Right cardiac atrium (tissue), 5 donors: ENCODE measurements around the gene ITPK1. TPM values are rescaled to one million over a fixed set of nuclear protein-coding genes. Genes with fewer than 3 reads are reported as not detected.

Experiments used
- ATAC-seq, 2 donors: fragments of 200-7000 bp; cut with Tn5 transposase; one replicate each; pipeline versions ENCODE4 v1.8.0 to v1.9.1; 2020; ENCODE audit warnings: moderate library complexity in 2 of 2, mild to moderate bottlenecking in 1 of 2
- DNase-seq, 3 donors: peaks; one replicate each; pipeline ENCODE4 v3.0.0-alpha.2; 2020
- H3K27ac ChIP-seq: one replicate; pipeline ENCODE4 v1.5.1; 2013; ENCODE audit warnings: mild to moderate bottlenecking, low read length, control low read depth, moderate library complexity
- H3K27me3 ChIP-seq: one replicate; pipeline ENCODE4 v1.6.1; 2013; ENCODE audit not compliant: control insufficient read depth, insufficient read depth
- H3K4me1 ChIP-seq: one replicate; pipeline ENCODE4 v1.6.1; 2013; ENCODE audit warnings: low read length; ENCODE audit not compliant: control insufficient read depth, insufficient read depth
- H3K4me3 ChIP-seq: one replicate; pipeline ENCODE4 v1.5.1; 2013; ENCODE audit warnings: low read length, control low read depth
- H3K9me3 ChIP-seq: one replicate; pipeline ENCODE4 v1.6.1; 2013; ENCODE audit warnings: low read length; ENCODE audit not compliant: control insufficient read depth
- WGBS: extraction: QIAGEN DNeasy Blood & Tissue Kit; methylation state at CpG from one replicate; pipeline ENCODE4 v1.1.7; 2013; 5-methylcytosine and 5-hydroxymethylcytosine counted together
- intact Hi-C, 4 donors: fragments of 100-400 bp; cut with DNase I; formaldehyde crosslinking; loops; one replicate each; pipeline versions ENCODE4 v1.11.0 to v1.14.0; 2022 to 2023
- polyA plus RNA-seq: library from polyadenylated mRNA; stranded (reverse); fragments of 200-250 nt; gene quantifications from one replicate; pipeline ENCODE4 v1.2.3, GENCODE V29; 2013
- total RNA-seq, 4 donors: library from RNA; stranded (reverse); fragmentation: NEBNext Ultra II Directional; extraction: Animal tissue kit (Norgen Biotek cat#: 25700); gene quantifications; one replicate each; pipeline ENCODE4 v1.2.1, GENCODE V29; 2021
- donor health status: healthy with polysubstance abuse.
- donor health status: DM: no; HTN: yes; CAD: no.
- donor health status: DM: no; HTN: no; CAD: no.
- donor health status: DM: no; HTN: yes; CAD: no; lungs with severe emphysema.
- donor health status: DM: yes; HTN: yes; CAD: no.

ITPK1 gene
- total and polyA plus RNA-seq, 5 donors = 78.2 to 135 (median 128) TPM

DNA sequence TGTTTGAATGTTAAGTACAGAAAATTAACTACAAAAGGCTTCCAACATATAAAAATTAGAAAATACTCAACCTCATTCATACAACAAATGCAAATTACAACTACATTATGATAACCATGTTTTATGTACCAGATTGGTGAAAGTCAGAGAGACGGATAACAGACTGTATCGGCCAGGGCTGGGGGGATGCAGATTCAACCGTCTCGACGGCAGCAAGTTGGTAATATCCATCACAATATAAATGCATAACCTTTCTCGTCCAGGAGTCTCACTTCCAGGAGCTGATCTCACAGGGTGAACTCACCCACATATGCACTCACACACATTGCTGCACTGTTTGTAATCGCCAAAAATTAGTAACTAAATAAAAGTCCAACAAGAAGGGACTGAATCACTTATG is 89.4 kb downstream of the ITPK1 start:
- 93% methylated on average over 7 of the region's 7 CpGs for WGBS

DNA sequence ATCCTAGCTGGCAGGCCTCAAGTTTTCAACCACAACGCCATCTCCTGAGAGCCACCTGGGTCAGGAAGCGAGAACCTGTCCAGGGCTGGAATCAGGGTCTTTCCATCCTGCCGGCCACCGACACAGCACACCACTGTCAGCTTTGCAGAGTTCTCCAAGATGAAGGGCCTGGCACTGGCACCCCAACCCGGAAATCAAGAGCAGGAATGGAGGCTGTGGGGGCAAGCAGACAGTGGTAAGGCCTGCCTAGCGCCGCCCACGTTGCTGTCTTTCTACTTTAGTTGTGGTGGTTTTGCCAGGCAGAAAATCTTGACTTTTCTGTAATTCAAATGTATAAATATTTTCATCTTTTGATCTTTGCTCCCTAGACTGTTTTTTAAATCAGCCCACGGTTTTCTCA is 90.7 kb downstream of the ITPK1 start:
- no peak for ATAC-seq
- WGBS = 83% methylated on average over 9 of the region's 9 CpGs

More for the DNA sequence above, 89.4 kb downstream of the ITPK1 start:
- no peak for ATAC-seq
- Histone ChIP-seq H3K4me1 (peaks cover 9% of the 10 kb centered on the region), H3K4me3 (no peak overlapping the region), H3K27ac (no peak overlapping the region), H3K27me3 (no peaks in the 10 kb centered on the region), H3K9me3 (no peaks in the 10 kb centered on the region)
- no peak for DNase-seq
- intact Hi-C loops = no loop called here

DNA sequence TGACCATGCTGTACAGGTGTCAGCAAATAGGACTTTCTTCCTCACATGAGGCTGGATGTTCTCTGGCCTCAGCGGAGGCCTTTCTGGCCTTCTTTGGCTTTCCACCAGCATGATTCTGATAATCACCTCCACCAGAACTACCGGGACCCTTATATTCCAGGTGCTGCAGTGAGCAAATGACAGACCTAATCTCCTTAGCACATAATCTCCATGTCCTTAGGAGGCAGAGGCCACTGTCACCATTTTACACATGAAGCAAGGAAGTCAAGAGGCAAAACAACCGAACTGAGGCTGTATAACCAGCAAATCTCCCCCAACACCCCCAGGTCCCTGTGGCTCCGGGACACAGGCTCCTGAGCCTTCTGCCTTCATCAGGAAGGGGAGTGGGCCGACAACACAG is 91.2 kb downstream of the ITPK1 start:
- Histone ChIP-seq H3K9me3 (no peaks in the 10 kb centered on the region), H3K27ac (no peak overlapping the region), H3K4me3 (no peak overlapping the region), H3K27me3 (no peaks in the 10 kb centered on the region), H3K4me1 (peaks cover 13% of the 10 kb centered on the region)
- no peak for DNase-seq
- intact Hi-C loops = no loop called here
- no peak for ATAC-seq
- WGBS = 88% methylated on average over 5 of the region's 5 CpGs

More for the DNA sequence above, 90.7 kb downstream of the ITPK1 start:
- DNase-seq = peak in 1 of 3 donors; percentile 16
- Histone ChIP-seq H3K4me1 (peaks cover 11% of the 10 kb centered on the region), H3K4me3 (no peak overlapping the region), H3K9me3 (no peaks in the 10 kb centered on the region), H3K27me3 (no peaks in the 10 kb centered on the region), H3K27ac (no peak overlapping the region)
- intact Hi-C loops = no loop called here

DNA sequence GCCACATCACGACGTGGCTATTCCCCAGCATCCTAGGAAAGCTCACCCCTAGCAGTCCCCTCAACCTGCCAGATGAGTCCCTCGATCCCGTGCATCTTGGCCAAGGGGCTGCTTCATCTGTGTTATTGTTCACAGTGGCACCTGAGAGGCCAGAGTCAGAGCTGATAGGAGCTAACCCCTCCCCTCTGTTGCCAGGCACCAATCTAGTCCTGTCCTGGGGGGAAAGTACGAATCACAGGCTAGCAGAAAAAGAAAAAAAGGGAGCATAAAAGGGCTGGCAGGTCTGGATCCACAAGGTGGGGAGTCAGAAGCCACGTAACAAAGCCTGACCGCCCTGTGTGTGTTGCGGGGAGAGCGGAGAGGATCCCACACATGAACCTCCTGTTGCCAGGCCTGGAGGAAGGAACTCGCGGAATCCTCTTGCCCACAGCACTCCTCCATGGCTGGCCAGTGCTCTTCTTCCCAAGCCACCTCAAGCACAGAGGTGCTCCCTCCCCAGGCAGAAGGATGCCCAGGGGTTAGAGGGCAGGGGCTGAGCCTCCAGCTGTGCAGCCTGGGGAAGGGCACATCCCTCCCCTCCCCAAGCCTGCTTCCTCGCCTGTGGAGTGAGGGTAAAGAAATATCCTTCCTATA is 91.8 kb downstream of the ITPK1 start:
- no peaks in the 10 kb centered on the region for H3K9me3 ChIP-seq
- peak in 1 of 3 donors; percentile 3 for DNase-seq
- H3K4me3 ChIP-seq = no peak overlapping the region
- WGBS = 86% methylated on average over 12 of the region's 12 CpGs
- intact Hi-C loops = no loop called here
- H3K4me1 ChIP-seq = peaks cover 13% of the 10 kb centered on the region
- H3K27ac ChIP-seq = no peak overlapping the region
- no peak for ATAC-seq
- H3K27me3 ChIP-seq = no peaks in the 10 kb centered on the region

DNA sequence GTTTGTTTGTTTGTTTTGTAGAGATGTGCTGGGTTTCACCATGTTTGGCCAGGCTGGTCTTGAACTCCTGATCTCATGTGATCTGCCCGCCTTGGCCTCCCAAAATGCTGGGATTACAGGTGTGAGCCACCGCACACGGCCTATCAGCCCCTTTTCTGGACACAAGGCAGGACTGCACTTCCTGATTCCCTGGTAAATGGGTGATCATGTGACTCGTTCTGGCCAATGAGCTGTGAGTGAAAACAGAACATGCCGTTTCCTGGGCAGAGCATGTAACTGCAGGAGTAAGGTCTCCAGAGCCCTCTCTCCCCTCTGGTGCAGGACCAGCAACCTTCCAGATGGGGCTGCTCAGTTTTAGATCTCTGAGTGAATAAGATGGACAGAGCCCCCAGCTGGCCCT is 92.7 kb downstream of the ITPK1 start:
- no peak overlapping the region for H3K4me3 ChIP-seq
- no peak overlapping the region for H3K27ac ChIP-seq
- peaks cover 13% of the 10 kb centered on the region for H3K4me1 ChIP-seq
- H3K27me3 ChIP-seq = no peaks in the 10 kb centered on the region
- ATAC-seq = no peak
- DNase-seq = peak in 1 of 3 donors; percentile 7
- H3K9me3 ChIP-seq = no peaks in the 10 kb centered on the region
- WGBS = 85% methylated on average over 5 of the region's 5 CpGs
- intact Hi-C loops = no loop called here

DNA sequence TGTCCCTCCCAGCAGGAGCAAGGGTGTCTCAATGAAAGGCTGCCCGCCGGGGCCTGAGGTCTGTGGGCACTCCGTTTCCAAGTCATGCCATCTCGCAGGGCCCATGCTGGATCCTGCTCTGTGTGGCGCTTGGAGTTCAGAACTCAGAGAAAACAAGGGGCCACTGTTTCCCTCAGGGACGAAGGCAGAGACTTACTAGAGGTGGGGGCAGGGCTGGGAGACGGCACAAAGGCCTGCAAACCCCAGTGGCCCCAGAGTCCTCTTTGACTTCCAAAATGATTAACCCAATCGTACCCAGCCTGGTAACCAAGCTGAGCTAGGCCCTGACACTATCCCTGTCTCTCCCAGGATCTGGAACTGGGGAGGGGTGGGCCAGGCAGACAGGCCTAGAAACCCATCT is 95.8 kb downstream of the ITPK1 start:
- H3K27me3 ChIP-seq = no peaks in the 10 kb centered on the region
- ATAC-seq (no peak), DNase-seq (peak in 1 of 3 donors; percentile 49)
- no peak overlapping the region for H3K4me3 ChIP-seq
- no peaks in the 10 kb centered on the region for H3K9me3 ChIP-seq
- no peak overlapping the region for H3K27ac ChIP-seq
- 69% methylated on average over 8 of the region's 8 CpGs for WGBS
- H3K4me1 ChIP-seq = peaks cover 13% of the 10 kb centered on the region
- intact Hi-C loops = no loop called here

DNA sequence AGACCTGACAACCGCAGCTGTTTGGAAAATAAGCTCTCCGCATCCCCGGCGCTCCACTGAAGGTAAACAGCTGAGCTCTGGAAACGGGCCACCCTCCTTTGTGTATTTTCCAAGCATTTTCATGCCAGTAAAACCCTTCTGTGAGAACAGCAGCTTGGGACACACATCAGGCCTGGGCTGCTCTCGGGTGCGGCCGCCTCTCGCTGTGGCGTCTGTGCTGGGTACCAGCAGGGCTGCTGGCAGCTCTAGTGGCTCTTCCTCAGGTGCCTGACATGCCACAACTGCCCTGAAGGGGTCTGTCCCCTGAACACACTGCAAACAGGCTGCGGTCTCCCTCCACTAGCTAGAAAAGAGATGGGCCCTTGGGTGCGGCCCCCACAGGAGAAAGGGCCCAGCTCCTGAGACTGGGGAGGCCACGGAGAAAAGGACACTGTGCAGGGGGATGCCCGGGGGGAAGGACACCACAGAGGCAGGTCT is 96.3 kb downstream of the ITPK1 start:
- no peak overlapping the region for H3K27ac ChIP-seq
- peaks cover 16% of the 10 kb centered on the region for H3K4me1 ChIP-seq
- H3K4me3 ChIP-seq = no peak overlapping the region
- intact Hi-C loops = no loop called here
- H3K9me3 ChIP-seq = no peaks in the 10 kb centered on the region
- ATAC-seq (peak in 1 of 2 donors; percentile 9), DNase-seq (peak in 1 of 3 donors; percentile 53)
- no peaks in the 10 kb centered on the region for H3K27me3 ChIP-seq
- WGBS = 78% methylated on average over 14 of the region's 14 CpGs

DNA sequence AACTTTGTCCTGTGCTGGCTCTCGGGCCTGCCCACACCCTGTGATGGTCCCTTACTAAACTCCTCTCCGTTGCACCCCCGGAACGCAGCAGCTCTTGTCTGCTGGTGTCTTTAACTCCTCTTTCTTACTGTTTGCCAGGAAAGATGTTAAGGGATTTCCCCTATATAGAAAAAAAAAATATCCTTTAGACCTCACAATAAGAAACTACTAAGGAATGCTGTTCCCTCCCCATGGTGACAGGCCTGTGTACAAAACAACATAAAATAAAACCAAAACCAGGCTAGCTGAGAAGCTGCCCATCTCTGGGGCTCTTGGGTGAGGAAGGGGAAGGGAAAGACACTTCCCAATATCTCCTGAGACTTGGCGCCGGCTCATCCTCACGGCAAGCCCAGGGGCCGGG is 97.4 kb downstream of the ITPK1 start:
- ATAC-seq (no peak), DNase-seq (no peak)
- 71% methylated on average over 8 of the region's 8 CpGs for WGBS
- H3K9me3 ChIP-seq = no peaks in the 10 kb centered on the region
- intact Hi-C loops = no loop called here
- H3K4me3 ChIP-seq = no peak overlapping the region
- peaks cover 26% of the 10 kb centered on the region for H3K4me1 ChIP-seq
- H3K27me3 ChIP-seq = no peaks in the 10 kb centered on the region
- H3K27ac ChIP-seq = no peak overlapping the region

DNA sequence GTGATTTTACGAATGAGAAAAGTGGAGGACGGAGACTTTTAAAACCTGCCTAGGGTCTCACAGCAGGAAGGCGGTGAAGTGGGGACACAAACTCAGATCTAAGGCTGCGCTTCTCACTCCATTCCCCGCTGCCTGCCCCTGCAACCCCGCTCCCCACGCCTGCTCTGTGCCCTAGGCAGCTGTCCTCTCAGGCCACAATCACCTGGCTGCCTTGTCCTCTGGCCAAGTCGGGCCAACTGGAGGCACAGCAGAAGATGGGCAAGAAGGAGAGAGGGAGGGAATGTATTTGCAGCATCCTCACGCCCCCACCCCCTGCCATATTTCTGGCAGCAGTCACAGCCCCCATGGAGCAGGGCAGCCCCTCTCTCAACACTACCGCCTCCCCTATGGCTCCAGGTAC is 97.8 kb downstream of the ITPK1 start:
- Histone ChIP-seq H3K4me3 (no peak overlapping the region), H3K4me1 (peaks cover 29% of the 10 kb centered on the region), H3K27ac (no peak overlapping the region), H3K27me3 (no peaks in the 10 kb centered on the region), H3K9me3 (no peaks in the 10 kb centered on the region)
- ATAC-seq (no peak), DNase-seq (peak in 2 of 3 donors; percentile 41)
- intact Hi-C loops = no loop called here
- WGBS = 88% methylated on average over 10 of the region's 10 CpGs

DNA sequence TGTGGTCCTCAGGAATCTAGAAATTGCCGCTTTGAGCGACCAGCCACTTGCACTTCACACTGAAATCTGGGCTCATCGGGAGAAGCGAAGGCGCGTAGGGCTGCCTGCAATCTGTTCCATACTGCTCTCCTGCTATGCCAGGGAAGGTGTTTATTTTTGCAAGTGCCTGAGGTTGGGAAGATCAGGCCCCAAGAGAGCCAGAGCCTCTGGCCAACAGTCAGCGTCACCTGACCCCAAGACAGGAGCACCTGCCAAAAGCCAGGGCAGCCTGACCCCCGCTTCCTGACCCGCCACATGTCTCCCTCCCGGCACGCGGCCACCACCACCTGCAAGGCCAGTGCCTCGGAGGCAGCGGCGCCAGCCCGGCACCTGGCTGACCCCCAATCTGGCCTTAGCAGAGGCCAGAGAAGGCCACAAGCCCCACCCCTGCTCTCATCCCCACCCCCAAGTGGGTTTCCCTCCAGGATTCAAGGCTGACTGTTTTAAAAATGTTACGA is 98.4 kb downstream of the ITPK1 start:
- WGBS = 41% methylated on average over 17 of the region's 17 CpGs
- intact Hi-C loops = no loop called here
- H3K4me3 ChIP-seq = no peak overlapping the region
- no peaks in the 10 kb centered on the region for H3K9me3 ChIP-seq
- DNase-seq = peak in 2 of 3 donors; percentile 77 to 80
- H3K27ac ChIP-seq = peak overlapping the region; percentile 4
- ATAC-seq = peak; percentile 50 to 51
- H3K4me1 ChIP-seq = peaks cover 32% of the 10 kb centered on the region
- no peaks in the 10 kb centered on the region for H3K27me3 ChIP-seq

DNA sequence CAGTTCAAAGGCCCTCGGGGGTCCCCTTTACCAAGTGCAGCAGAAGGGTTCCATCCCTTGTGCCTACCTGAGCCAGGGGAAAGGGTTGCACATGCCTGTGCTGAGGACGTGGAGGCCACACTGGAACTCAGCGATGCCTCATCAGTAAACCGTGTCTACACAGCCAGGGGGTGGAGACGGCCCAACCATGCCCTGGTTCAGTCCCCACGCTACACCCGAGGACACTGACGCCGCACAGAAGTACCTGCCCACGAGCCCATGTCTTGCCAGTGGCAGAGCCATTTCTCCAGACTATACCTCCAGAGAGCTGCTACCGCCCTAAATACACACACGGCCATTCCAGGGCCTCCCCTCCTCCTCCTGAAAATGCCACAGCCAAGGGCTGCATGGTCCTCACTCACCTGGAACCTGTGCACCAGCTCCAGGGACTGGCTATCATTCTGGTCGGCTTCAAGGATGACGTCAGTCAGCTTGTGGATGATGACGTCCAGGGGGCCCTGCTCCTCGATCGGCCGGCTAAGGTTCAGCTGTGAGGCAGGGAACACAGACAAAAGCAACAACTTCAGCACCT is 99.4 kb downstream of the ITPK1 start:
- Histone ChIP-seq H3K27ac (no peak overlapping the region), H3K9me3 (no peaks in the 10 kb centered on the region), H3K27me3 (no peaks in the 10 kb centered on the region), H3K4me1 (peaks cover 35% of the 10 kb centered on the region), H3K4me3 (no peak overlapping the region)
- DNase-seq (peak in 2 of 3 donors; percentile 36 to 42), ATAC-seq (no peak)
- intact Hi-C loops = no loop called here
- WGBS = 95% methylated on average over 18 of the region's 18 CpGs
